ENCODE results near the gene FLT4. TPM values are rescaled to one million over a fixed set of nuclear protein-coding genes. Genes with fewer than 3 reads are reported as not detected.

The FLT4 gene
- total and polyA plus RNA-seq, 12 donors, result 3.3 to 80.1 (median 25.5) TPM

GRCh38 chr5:180691046-180691445 is 41.6 kb upstream of the FLT4 start:
- Histone ChIP-seq H3K4me1 (replicated peaks in 1 of 2) (no peaks in the 10 kb centered on the region), H3K27me3 (peaks cover 8% of the 10 kb centered on the region), H3K27ac (no peak overlapping the region), H3K36me3 (replicated peaks in 1 of 2) (no peaks in the 10 kb centered on the region), H3K4me3 (no peak overlapping the region), H3K9me3 (replicated peaks in 1 of 3) (no peaks in the 10 kb centered on the region)
- intact Hi-C loops (cut with DNase I), result no loop called here
- DNase-seq, result no peak
- TF ChIP-seq CTCF (IDR thresholded peaks at IDR 0.05), result no peak
- TF ChIP-seq POLR2A (IDR thresholded peaks at IDR 0.05), result no peak
- WGBS, 4 donors, result 69 to 80% (median 78%) methylated on average over 6 of the region's 6 CpGs

GRCh38 chr5:180690562-180690961 is 41.2 kb upstream of the FLT4 start:
- H3K36me3 ChIP-seq (replicated peaks in 1 of 2), result no peaks in the 10 kb centered on the region
- DNase-seq, result no peak
- no peaks in the 10 kb centered on the region for H3K4me1 ChIP-seq (replicated peaks in 1 of 2)
- no peak overlapping the region for H3K27ac ChIP-seq
- intact Hi-C loops (cut with DNase I), result no loop called here
- H3K4me3 ChIP-seq, result no peak overlapping the region
- H3K9me3 ChIP-seq (replicated peaks in 1 of 3), result no peaks in the 10 kb centered on the region
- TF ChIP-seq CTCF (IDR thresholded peaks at IDR 0.05) (no peak), POLR2A (IDR thresholded peaks at IDR 0.05) (no peak)
- peaks cover 8% of the 10 kb centered on the region for H3K27me3 ChIP-seq
- WGBS, 4 donors, result 59 to 72% (median 65%) methylated on average over 6 of the region's 6 CpGs

GRCh38 chr5:180689775-180690174 is 40.4 kb upstream of the FLT4 start:
- no peaks in the 10 kb centered on the region for H3K36me3 ChIP-seq (replicated peaks in 1 of 2)
- H3K4me3 ChIP-seq, result no peak overlapping the region
- no peak for TF ChIP-seq CTCF (IDR thresholded peaks at IDR 0.05)
- intact Hi-C loops (cut with DNase I), result no loop called here
- WGBS, 4 donors, result 66 to 78% (median 67%) methylated on average over 7 of the region's 7 CpGs
- no peak for DNase-seq
- no peaks in the 10 kb centered on the region for H3K4me1 ChIP-seq (replicated peaks in 1 of 2)
- H3K9me3 ChIP-seq (replicated peaks in 1 of 3), result no peaks in the 10 kb centered on the region
- H3K27me3 ChIP-seq, result peaks cover 8% of the 10 kb centered on the region
- no peak overlapping the region for H3K27ac ChIP-seq

- TF ChIP-seq CTCF (IDR thresholded peaks at IDR 0.05) (no peak), POLR2A (IDR thresholded peaks at IDR 0.05) (no peak)
- H3K36me3 ChIP-seq (replicated peaks in 1 of 2), result no peaks in the 10 kb centered on the region
- no peak for DNase-seq
- no peaks in the 10 kb centered on the region for H3K9me3 ChIP-seq (replicated peaks in 1 of 3)
- no peak overlapping the region for H3K4me3 ChIP-seq
- H3K27ac ChIP-seq, result no peak overlapping the region
- intact Hi-C loops (cut with DNase I), result no loop called here
- WGBS, 4 donors, result 64 to 74% (median 66%) methylated on average over 13 of the region's 13 CpGs
- H3K27me3 ChIP-seq, result peaks cover 8% of the 10 kb centered on the region
- H3K4me1 ChIP-seq (replicated peaks in 1 of 2), result no peaks in the 10 kb centered on the region
These were observed 39.8 kb upstream of the FLT4 start for GRCh38 chr5:180689071-180689694.
